ENCODE results near the gene CADM2. TPM values are rescaled to one million over a fixed set of nuclear protein-coding genes. Genes with fewer than 3 reads are reported as not detected.

CADM2 gene
- total and polyA plus RNA-seq, 4 donors, result 1.3 to 1.8 TPM; not detected in 2

- intact Hi-C loops (cut with DNase I), result no loop called here
Observed at GRCh38 chr3:85709346-85709892, 750.6 kb downstream of the CADM2 start.

GRCh38 chr3:85710490-85710889 lies 751.7 kb downstream of the CADM2 start:
- no peaks in the 10 kb centered on the region for H3K27me3 ChIP-seq (ENCODE audit: control insufficient read depth in 1 of 2, insufficient read depth in 2 of 2, low read length in 1 of 2)
- 88 to 89% methylated on average over 2 of the region's 2 CpGs for WGBS, 2 donors
- H3K27ac ChIP-seq (ENCODE audit: low read depth in 1 of 2, low read length in 2 of 2), result no peak overlapping the region
- intact Hi-C loops (cut with DNase I), result loop anchor here in 1 of 2 donors (2.0 kb wide), 1 partner anchor 16 kb away; no protein-coding TSS in a partner anchor
- H3K36me3 ChIP-seq (ENCODE audit: control insufficient read depth in 1 of 2, insufficient read depth in 2 of 2, low read length in 1 of 2), result no peaks in the 10 kb centered on the region
- H3K9me3 ChIP-seq (ENCODE audit: control insufficient read depth, low read length), result no peaks in the 10 kb centered on the region
- H3K4me3 ChIP-seq (ENCODE audit: low read length in 2 of 2), result no peak overlapping the region
- DNase-seq (no peak), ATAC-seq (ENCODE audit: low FRiP score) (no peak)
- H3K4me1 ChIP-seq (ENCODE audit: control insufficient read depth in 1 of 2, insufficient read depth in 2 of 2, low read length in 2 of 2), result no peaks in the 10 kb centered on the region

More at GRCh38 chr3:85709346-85709892, 750.6 kb downstream of the CADM2 start:
- 32 to 45% methylated on average over 2 of the region's 2 CpGs for WGBS, 2 donors
- ATAC-seq (ENCODE audit: low FRiP score) (no peak), DNase-seq (no peak)
- Histone ChIP-seq H3K9me3 (ENCODE audit: control insufficient read depth, low read length) (no peaks in the 10 kb centered on the region), H3K27me3 (ENCODE audit: control insufficient read depth in 1 of 2, insufficient read depth in 2 of 2, low read length in 1 of 2) (no peaks in the 10 kb centered on the region), H3K4me1 (ENCODE audit: control insufficient read depth in 1 of 2, insufficient read depth in 2 of 2, low read length in 2 of 2) (no peaks in the 10 kb centered on the region), H3K4me3 (ENCODE audit: low read length in 2 of 2) (no peak overlapping the region), H3K36me3 (ENCODE audit: control insufficient read depth in 1 of 2, insufficient read depth in 2 of 2, low read length in 1 of 2) (no peaks in the 10 kb centered on the region), H3K27ac (ENCODE audit: low read depth in 1 of 2, low read length in 2 of 2) (no peak overlapping the region)

- no peaks in the 10 kb centered on the region for H3K36me3 ChIP-seq (ENCODE audit: control insufficient read depth in 1 of 2, insufficient read depth in 2 of 2, low read length in 1 of 2)
- ATAC-seq (ENCODE audit: low FRiP score), result no peak
- peak in 1 of 2 donors; percentile 41 for DNase-seq
- H3K4me3 ChIP-seq (ENCODE audit: low read length in 2 of 2), result no peak overlapping the region
- H3K9me3 ChIP-seq (ENCODE audit: control insufficient read depth, low read length), result no peaks in the 10 kb centered on the region
- 82 to 84% methylated on average over 10 of the region's 10 CpGs for WGBS, 2 donors
- intact Hi-C loops (cut with DNase I), result loop anchor here in 1 of 2 donors (2.0 kb wide), 1 partner anchor 37 kb away; no protein-coding TSS in a partner anchor
- H3K27ac ChIP-seq (ENCODE audit: low read depth in 1 of 2, low read length in 2 of 2), result no peak overlapping the region
- no peaks in the 10 kb centered on the region for H3K4me1 ChIP-seq (ENCODE audit: control insufficient read depth in 1 of 2, insufficient read depth in 2 of 2, low read length in 2 of 2)
- H3K27me3 ChIP-seq (ENCODE audit: control insufficient read depth in 1 of 2, insufficient read depth in 2 of 2, low read length in 1 of 2), result no peaks in the 10 kb centered on the region
Observed at GRCh38 chr3:85721409-85722145, 762.8 kb downstream of the CADM2 start.

- H3K4me1 ChIP-seq (ENCODE audit: control insufficient read depth in 1 of 2, insufficient read depth in 2 of 2, low read length in 2 of 2), result no peaks in the 10 kb centered on the region
- H3K36me3 ChIP-seq (ENCODE audit: control insufficient read depth in 1 of 2, insufficient read depth in 2 of 2, low read length in 1 of 2), result no peaks in the 10 kb centered on the region
- no peak for DNase-seq
- no peak overlapping the region for H3K27ac ChIP-seq (ENCODE audit: low read depth in 1 of 2, low read length in 2 of 2)
- ATAC-seq (ENCODE audit: low FRiP score), result no peak
- intact Hi-C loops (cut with DNase I), result no loop called here
- H3K27me3 ChIP-seq (ENCODE audit: control insufficient read depth in 1 of 2, insufficient read depth in 2 of 2, low read length in 1 of 2), result no peaks in the 10 kb centered on the region
- no peaks in the 10 kb centered on the region for H3K9me3 ChIP-seq (ENCODE audit: control insufficient read depth, low read length)
- H3K4me3 ChIP-seq (ENCODE audit: low read length in 2 of 2), result no peak overlapping the region
Observed at GRCh38 chr3:85725809-85726208, 767.0 kb downstream of the CADM2 start.

- Histone ChIP-seq H3K4me3 (ENCODE audit: low read length in 2 of 2) (no peak overlapping the region), H3K4me1 (ENCODE audit: control insufficient read depth in 1 of 2, insufficient read depth in 2 of 2, low read length in 2 of 2) (no peaks in the 10 kb centered on the region), H3K27ac (ENCODE audit: low read depth in 1 of 2, low read length in 2 of 2) (no peak overlapping the region), H3K27me3 (ENCODE audit: control insufficient read depth in 1 of 2, insufficient read depth in 2 of 2, low read length in 1 of 2) (no peaks in the 10 kb centered on the region), H3K36me3 (ENCODE audit: control insufficient read depth in 1 of 2, insufficient read depth in 2 of 2, low read length in 1 of 2) (no peaks in the 10 kb centered on the region), H3K9me3 (ENCODE audit: control insufficient read depth, low read length) (no peaks in the 10 kb centered on the region)
- intact Hi-C loops (cut with DNase I), result no loop called here
- WGBS, 2 donors, result 83 to 90% methylated on average over 2 of the region's 2 CpGs
- DNase-seq, result no peak
- no peak for ATAC-seq (ENCODE audit: low FRiP score)
Observed at GRCh38 chr3:85726241-85726640, 767.5 kb downstream of the CADM2 start.

GRCh38 chr3:85737846-85738245 lies 779.1 kb downstream of the CADM2 start:
- Histone ChIP-seq H3K4me1 (ENCODE audit: control insufficient read depth in 1 of 2, insufficient read depth in 2 of 2, low read length in 2 of 2) (no peaks in the 10 kb centered on the region), H3K27me3 (ENCODE audit: control insufficient read depth in 1 of 2, insufficient read depth in 2 of 2, low read length in 1 of 2) (no peaks in the 10 kb centered on the region), H3K27ac (ENCODE audit: low read depth in 1 of 2, low read length in 2 of 2) (no peak overlapping the region), H3K4me3 (ENCODE audit: low read length in 2 of 2) (no peak overlapping the region), H3K36me3 (ENCODE audit: control insufficient read depth in 1 of 2, insufficient read depth in 2 of 2, low read length in 1 of 2) (no peaks in the 10 kb centered on the region), H3K9me3 (ENCODE audit: control insufficient read depth, low read length) (no peaks in the 10 kb centered on the region)
- intact Hi-C loops (cut with DNase I), result no loop called here
- ATAC-seq (ENCODE audit: low FRiP score), result no peak
- WGBS, 2 donors, result 44 to 50% methylated on average over 3 of the region's 3 CpGs
- DNase-seq, result no peak

GRCh38 chr3:85740561-85740960 lies 781.8 kb downstream of the CADM2 start:
- H3K4me3 ChIP-seq (ENCODE audit: low read length in 2 of 2), result no peak overlapping the region
- 64 to 77% methylated on average over 2 of the region's 2 CpGs for WGBS, 2 donors
- DNase-seq, result no peak
- no peak for ATAC-seq (ENCODE audit: low FRiP score)
- H3K27me3 ChIP-seq (ENCODE audit: control insufficient read depth in 1 of 2, insufficient read depth in 2 of 2, low read length in 1 of 2), result no peaks in the 10 kb centered on the region
- intact Hi-C loops (cut with DNase I), result no loop called here
- no peaks in the 10 kb centered on the region for H3K36me3 ChIP-seq (ENCODE audit: control insufficient read depth in 1 of 2, insufficient read depth in 2 of 2, low read length in 1 of 2)
- H3K27ac ChIP-seq (ENCODE audit: low read depth in 1 of 2, low read length in 2 of 2), result no peak overlapping the region
- no peaks in the 10 kb centered on the region for H3K4me1 ChIP-seq (ENCODE audit: control insufficient read depth in 1 of 2, insufficient read depth in 2 of 2, low read length in 2 of 2)
- no peaks in the 10 kb centered on the region for H3K9me3 ChIP-seq (ENCODE audit: control insufficient read depth, low read length)

GRCh38 chr3:85758442-85758841 lies 799.7 kb downstream of the CADM2 start:
- intact Hi-C loops (cut with DNase I), result no loop called here
- no peak for DNase-seq
- no peaks in the 10 kb centered on the region for H3K9me3 ChIP-seq (ENCODE audit: control insufficient read depth, low read length)
- H3K4me1 ChIP-seq (ENCODE audit: control insufficient read depth in 1 of 2, insufficient read depth in 2 of 2, low read length in 2 of 2), result no peaks in the 10 kb centered on the region
- no peak for ATAC-seq (ENCODE audit: low FRiP score)
- H3K4me3 ChIP-seq (ENCODE audit: low read length in 2 of 2), result no peak overlapping the region
- H3K27me3 ChIP-seq (ENCODE audit: control insufficient read depth in 1 of 2, insufficient read depth in 2 of 2, low read length in 1 of 2), result peaks cover 0 to under 1% of the 10 kb centered on the region in 2 donors
- H3K36me3 ChIP-seq (ENCODE audit: control insufficient read depth in 1 of 2, insufficient read depth in 2 of 2, low read length in 1 of 2), result no peaks in the 10 kb centered on the region
- no peak overlapping the region for H3K27ac ChIP-seq (ENCODE audit: low read depth in 1 of 2, low read length in 2 of 2)

GRCh38 chr3:85760342-85760741 lies 801.6 kb downstream of the CADM2 start:
- intact Hi-C loops (cut with DNase I), result no loop called here
- DNase-seq (no peak), ATAC-seq (ENCODE audit: low FRiP score) (no peak)
- no peaks in the 10 kb centered on the region for H3K27me3 ChIP-seq (ENCODE audit: control insufficient read depth in 1 of 2, insufficient read depth in 2 of 2, low read length in 1 of 2)
- no peaks in the 10 kb centered on the region for H3K36me3 ChIP-seq (ENCODE audit: control insufficient read depth in 1 of 2, insufficient read depth in 2 of 2, low read length in 1 of 2)
- no peak overlapping the region for H3K27ac ChIP-seq (ENCODE audit: low read depth in 1 of 2, low read length in 2 of 2)
- no peaks in the 10 kb centered on the region for H3K4me1 ChIP-seq (ENCODE audit: control insufficient read depth in 1 of 2, insufficient read depth in 2 of 2, low read length in 2 of 2)
- no peak overlapping the region for H3K4me3 ChIP-seq (ENCODE audit: low read length in 2 of 2)
- WGBS, 2 donors, result 80 to 81% methylated on average over 3 of the region's 3 CpGs
- H3K9me3 ChIP-seq (ENCODE audit: control insufficient read depth, low read length), result no peaks in the 10 kb centered on the region

Data from aorta (tissue), 5 donors.